ENCODE data around the gene ARID3A.

DNA sequence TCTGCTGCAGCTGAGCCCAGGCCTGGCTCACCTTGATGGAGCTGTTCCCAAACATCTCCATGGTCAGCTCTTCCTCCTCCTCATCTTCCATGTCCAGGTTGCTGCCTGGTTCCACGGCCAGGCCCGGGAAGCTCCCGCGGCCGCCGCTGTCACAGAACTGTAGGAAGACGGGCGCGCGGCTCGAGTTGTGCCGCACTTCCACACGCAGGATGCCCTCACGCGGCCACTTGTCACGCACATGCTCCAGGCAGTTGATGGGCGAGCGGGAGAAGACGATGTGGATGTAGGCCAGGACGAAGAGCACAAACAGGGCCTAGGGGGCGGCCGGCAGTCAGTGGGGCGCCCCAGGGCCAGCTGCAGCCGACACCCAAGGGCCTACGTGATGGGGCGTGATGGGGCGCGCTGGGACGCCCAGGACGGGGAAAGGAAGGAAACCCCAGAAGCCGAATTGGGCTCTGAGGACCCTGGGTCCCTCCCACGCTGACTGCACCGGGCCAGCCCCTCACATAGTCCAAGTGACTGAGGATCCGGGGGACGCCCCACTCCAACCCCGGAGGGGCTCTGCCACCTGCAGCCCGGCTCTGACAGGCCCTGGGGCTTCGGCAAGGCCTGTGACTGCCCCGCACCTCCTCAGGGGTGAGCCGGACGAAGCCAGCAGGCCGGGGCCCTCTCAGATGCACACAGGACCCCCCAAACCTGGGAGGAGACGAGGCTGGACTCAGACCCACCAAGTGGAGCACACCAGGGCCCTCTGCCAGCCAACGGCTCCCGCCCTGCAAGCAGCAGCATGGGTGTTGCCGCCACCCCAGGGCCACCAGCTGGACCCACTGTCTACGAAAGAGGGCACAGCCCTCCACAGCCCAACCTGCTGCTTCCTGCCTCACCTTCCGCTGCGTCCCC lies 88.6 kb downstream of the ARID3A start:
- no peak for TF ChIP-seq POLR2AphosphoS5 (IDR thresholded peaks at IDR 0.05; ENCODE audit: insufficient read depth, low read depth, low read length)
- TF ChIP-seq, protein P1, sequence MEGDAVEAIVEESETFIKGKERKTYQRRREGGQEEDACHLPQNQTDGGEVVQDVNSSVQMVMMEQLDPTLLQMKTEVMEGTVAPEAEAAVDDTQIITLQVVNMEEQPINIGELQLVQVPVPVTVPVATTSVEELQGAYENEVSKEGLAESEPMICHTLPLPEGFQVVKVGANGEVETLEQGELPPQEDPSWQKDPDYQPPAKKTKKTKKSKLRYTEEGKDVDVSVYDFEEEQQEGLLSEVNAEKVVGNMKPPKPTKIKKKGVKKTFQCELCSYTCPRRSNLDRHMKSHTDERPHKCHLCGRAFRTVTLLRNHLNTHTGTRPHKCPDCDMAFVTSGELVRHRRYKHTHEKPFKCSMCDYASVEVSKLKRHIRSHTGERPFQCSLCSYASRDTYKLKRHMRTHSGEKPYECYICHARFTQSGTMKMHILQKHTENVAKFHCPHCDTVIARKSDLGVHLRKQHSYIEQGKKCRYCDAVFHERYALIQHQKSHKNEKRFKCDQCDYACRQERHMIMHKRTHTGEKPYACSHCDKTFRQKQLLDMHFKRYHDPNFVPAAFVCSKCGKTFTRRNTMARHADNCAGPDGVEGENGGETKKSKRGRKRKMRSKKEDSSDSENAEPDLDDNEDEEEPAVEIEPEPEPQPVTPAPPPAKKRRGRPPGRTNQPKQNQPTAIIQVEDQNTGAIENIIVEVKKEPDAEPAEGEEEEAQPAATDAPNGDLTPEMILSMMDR (IDR thresholded peaks at IDR 0.05; ENCODE audit: extremely low read depth in 1 of 2, insufficient read depth in 1 of 2, low read depth in 1 of 2, low read length in 2 of 2), result no peak
- no peak for TF ChIP-seq POLR2A (IDR thresholded peaks at IDR 0.05; ENCODE audit: low read depth, low read length)
- no peak for TF ChIP-seq FOS (IDR thresholded peaks at IDR 0.05; ENCODE audit: borderline replicate concordance, insufficient read depth, low read length)
- TF ChIP-seq EZH2 (IDR thresholded peaks at IDR 0.05; ENCODE audit: borderline replicate concordance, low read depth, low read length, severe bottlenecking), result no peak
- no peak for TF ChIP-seq GATA2 (IDR thresholded peaks at IDR 0.05; ENCODE audit: insufficient read depth, insufficient read length, low read depth, low read length)
- TF ChIP-seq, protein P2, sequence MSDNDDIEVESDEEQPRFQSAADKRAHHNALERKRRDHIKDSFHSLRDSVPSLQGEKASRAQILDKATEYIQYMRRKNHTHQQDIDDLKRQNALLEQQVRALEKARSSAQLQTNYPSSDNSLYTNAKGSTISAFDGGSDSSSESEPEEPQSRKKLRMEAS (IDR thresholded peaks at IDR 0.05; ENCODE audit: insufficient read depth, insufficient read length), result no peak
- TF ChIP-seq MYC (IDR thresholded peaks at IDR 0.05; ENCODE audit: low read depth, low read length), result no peak
